SK-N-MC (cell line): ENCODE data around the gene BANP.
"Not testable (repeated sequence)": the region's sequence is repeated elsewhere in the genome, so short reads cannot be mapped to it uniquely, and the experiment has no call there.

Source experiments
- DNase-seq: peaks from one replicate; pipeline ENCODE4 v3.0.0-alpha.2; 2011; ENCODE audit warnings: low read depth, low spot score
- H3K27ac ChIP-seq: fragments of 200-600 bp; sonication (generic); 2 replicates; pipeline ENCODE4 v1.5.1; 2016; ENCODE audit warnings: mixed run types
- H3K36me3 ChIP-seq: fragments of 200-600 bp; sonication (generic); 2 replicates; pipeline ENCODE4 v1.6.1; 2017; ENCODE audit warnings: antibody characterized with exemption, low read length, mixed read lengths; ENCODE audit not compliant: insufficient read depth
- H3K4me3 ChIP-seq: fragments of 200-600 bp; sonication (generic); 2 replicates; pipeline ENCODE4 v1.5.1; 2016
- H3K9ac ChIP-seq: fragments of 200-600 bp; sonication (generic); 2 replicates; pipeline ENCODE4 v1.8.0; 2017; ENCODE audit warnings: mixed run types, mixed read lengths; ENCODE audit not compliant: insufficient read length
- H3K9me3 ChIP-seq: fragments of 200-600 bp; sonication (generic); 2 replicates; pipeline ENCODE4 v1.6.1; 2017; ENCODE audit warnings: low read depth, mild to moderate bottlenecking, antibody characterized with exemption, low read length, moderate library complexity, mixed read lengths
- EZH2 ChIP-seq: fragments of 200-600 bp; sonication (generic); IDR thresholded peaks from one replicate; pipeline ENCODE4 v1.6.1; 2017; ENCODE audit warnings: antibody characterized with exemption
- FOXP2 ChIP-seq: optimal IDR thresholded peaks from 2 replicates; pipeline ENCODE3; 2011; ENCODE audit warnings: mild to moderate bottlenecking, moderate library complexity; ENCODE audit not compliant: insufficient read depth; ENCODE audit errors: extremely low read length, control extremely low read depth
- POLR2AphosphoS5 ChIP-seq: IDR thresholded peaks from 2 replicates; pipeline ENCODE4 v1.6.1; 2012; ENCODE audit warnings: mild to moderate bottlenecking, low read depth, low read length, borderline replicate concordance

The BANP gene

GRCh38 chr16:88023786-88024185 is 72.6 kb downstream of the BANP start:
- no peak overlapping the region for H3K9ac ChIP-seq
- H3K27ac ChIP-seq = no peak overlapping the region
- H3K9me3 ChIP-seq = no peaks in the 10 kb centered on the region
- H3K36me3 ChIP-seq = no peaks in the 10 kb centered on the region
- TF ChIP-seq EZH2 (no peak), POLR2AphosphoS5 (no peak), FOXP2 (no peak)
- DNase-seq = no peak
- H3K4me3 ChIP-seq = no peak overlapping the region

GRCh38 chr16:88024491-88025085 is 73.4 kb downstream of the BANP start:
- H3K27ac ChIP-seq, H3K4me3 ChIP-seq, DNase-seq, H3K9me3 ChIP-seq, H3K36me3 ChIP-seq, H3K9ac ChIP-seq: not testable (repeated sequence)

GRCh38 chr16:88025086-88025492 is 73.9 kb downstream of the BANP start:
- H3K36me3 ChIP-seq, H3K9ac ChIP-seq, H3K27ac ChIP-seq, H3K9me3 ChIP-seq, H3K4me3 ChIP-seq, DNase-seq: not testable (repeated sequence)

- not testable (repeated sequence) for H3K9me3 ChIP-seq, DNase-seq, H3K27ac ChIP-seq, H3K36me3 ChIP-seq, H3K9ac ChIP-seq, H3K4me3 ChIP-seq
Observed at GRCh38 chr16:88025828-88026555, 74.8 kb downstream of the BANP start.

GRCh38 chr16:88026964-88027938 is 76.0 kb downstream of the BANP start:
- no peak overlapping the region for H3K27ac ChIP-seq
- no peaks in the 10 kb centered on the region for H3K9me3 ChIP-seq
- H3K4me3 ChIP-seq = no peak overlapping the region
- TF ChIP-seq POLR2AphosphoS5 = no peak
- TF ChIP-seq EZH2 = no peak
- no peak for TF ChIP-seq FOXP2
- no peak overlapping the region for H3K9ac ChIP-seq
- no peaks in the 10 kb centered on the region for H3K36me3 ChIP-seq
- DNase-seq = no peak

GRCh38 chr16:88028177-88028930 is 77.1 kb downstream of the BANP start:
- H3K9me3 ChIP-seq, H3K9ac ChIP-seq, H3K27ac ChIP-seq, H3K36me3 ChIP-seq, DNase-seq, H3K4me3 ChIP-seq: not testable (repeated sequence)

GRCh38 chr16:88030498-88030897 is 79.3 kb downstream of the BANP start:
- no peaks in the 10 kb centered on the region for H3K36me3 ChIP-seq
- TF ChIP-seq EZH2 = no peak

GRCh38 chr16:88030961-88031360 is 79.7 kb downstream of the BANP start:
- H3K4me3 ChIP-seq, H3K9ac ChIP-seq, DNase-seq, H3K9me3 ChIP-seq, H3K36me3 ChIP-seq, H3K27ac ChIP-seq: not testable (repeated sequence)

More at GRCh38 chr16:88030498-88030897, 79.3 kb downstream of the BANP start:
- H3K4me3 ChIP-seq = no peak overlapping the region
- H3K9ac ChIP-seq = no peak overlapping the region
- DNase-seq = no peak
- H3K27ac ChIP-seq = no peak overlapping the region
- H3K9me3 ChIP-seq = no peaks in the 10 kb centered on the region

- DNase-seq, H3K9ac ChIP-seq, H3K36me3 ChIP-seq, H3K27ac ChIP-seq, H3K4me3 ChIP-seq, H3K9me3 ChIP-seq: not testable (repeated sequence)
Observed at GRCh38 chr16:88033003-88033740, 81.9 kb downstream of the BANP start.
